Stomach (tissue), 4 donors: ENCODE data around the gene C9orf40.

Source experiments
- EP300 ChIP-seq: sonication (generic); formaldehyde crosslinking; IDR thresholded peaks from one replicate; pipeline ENCODE4 v1.6.1; 2017; ENCODE audit warnings: antibody characterized with exemption
- POLR2AphosphoS5 ChIP-seq, 3 donors: sonication (generic); formaldehyde crosslinking; IDR thresholded peaks; one replicate each; pipeline ENCODE4 v1.6.1; 2016; ENCODE audit warnings: antibody characterized with exemption in 3 of 3
- TF ChIP-seq, protein P1 (sequence below), 7 experiments: fragments of 450-650 bp in 4 of 7; fragments of 200-600 bp in 3 of 7; sonication (generic) in 3 of 7; IDR thresholded peaks; one replicate each; pipeline ENCODE4 v1.5.1; 2016 to 2019; ENCODE audit warnings: antibody characterized with exemption in 7 of 7, control low read depth in 2 of 7, mild to moderate bottlenecking in 1 of 7

DNA sequence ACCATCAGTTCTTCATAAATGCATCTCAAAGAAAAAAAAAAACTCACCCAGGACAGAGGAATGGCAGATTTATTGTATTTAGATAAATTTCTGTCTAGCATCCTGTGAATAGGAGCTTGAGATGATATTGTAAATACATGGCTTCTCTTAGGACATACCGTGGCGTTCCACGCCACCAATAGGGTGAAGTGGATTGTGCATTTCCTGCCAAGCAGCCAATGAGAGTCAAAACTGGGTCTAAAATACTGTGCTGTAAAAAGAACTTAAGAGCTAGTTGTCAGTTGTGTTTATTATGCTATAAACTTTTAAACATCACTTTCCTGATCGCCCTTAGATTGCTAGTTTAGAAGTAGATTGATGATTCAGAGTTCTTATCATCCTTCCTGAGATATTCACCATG lies 44.0 kb downstream of the C9orf40 start:
- TF ChIP-seq, protein P1, sequence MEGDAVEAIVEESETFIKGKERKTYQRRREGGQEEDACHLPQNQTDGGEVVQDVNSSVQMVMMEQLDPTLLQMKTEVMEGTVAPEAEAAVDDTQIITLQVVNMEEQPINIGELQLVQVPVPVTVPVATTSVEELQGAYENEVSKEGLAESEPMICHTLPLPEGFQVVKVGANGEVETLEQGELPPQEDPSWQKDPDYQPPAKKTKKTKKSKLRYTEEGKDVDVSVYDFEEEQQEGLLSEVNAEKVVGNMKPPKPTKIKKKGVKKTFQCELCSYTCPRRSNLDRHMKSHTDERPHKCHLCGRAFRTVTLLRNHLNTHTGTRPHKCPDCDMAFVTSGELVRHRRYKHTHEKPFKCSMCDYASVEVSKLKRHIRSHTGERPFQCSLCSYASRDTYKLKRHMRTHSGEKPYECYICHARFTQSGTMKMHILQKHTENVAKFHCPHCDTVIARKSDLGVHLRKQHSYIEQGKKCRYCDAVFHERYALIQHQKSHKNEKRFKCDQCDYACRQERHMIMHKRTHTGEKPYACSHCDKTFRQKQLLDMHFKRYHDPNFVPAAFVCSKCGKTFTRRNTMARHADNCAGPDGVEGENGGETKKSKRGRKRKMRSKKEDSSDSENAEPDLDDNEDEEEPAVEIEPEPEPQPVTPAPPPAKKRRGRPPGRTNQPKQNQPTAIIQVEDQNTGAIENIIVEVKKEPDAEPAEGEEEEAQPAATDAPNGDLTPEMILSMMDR (IDR thresholded peaks at IDR 0.05), result no peak
- TF ChIP-seq POLR2AphosphoS5 (IDR thresholded peaks at IDR 0.05) (no peak), EP300 (no peak)
